Esophagus squamous epithelium (tissue), 5 donors: ENCODE measurements around the gene NIN. TPM values are rescaled to one million over a fixed set of nuclear protein-coding genes. Genes with fewer than 3 reads are reported as not detected.

ENCODE experiments used
- DNase-seq: peaks from one replicate; lab custom pipeline; 2025; lab: John Stamatoyannopoulos, UW
- H3K27ac ChIP-seq, 4 donors: fragments of 200-600 bp; sonication (generic); one replicate each; pipeline ENCODE4 v1.5.1; 2016 to 2019; ENCODE audit warnings: mild to moderate bottlenecking in 1 of 4
- H3K27me3 ChIP-seq, 4 donors: fragments of 200-600 bp; sonication (generic); 1 replicate in 3 of 4; 2 replicates in 1 of 4; pipeline versions ENCODE4 v1.5.1 to v1.6.0; 2017 to 2021; ENCODE audit warnings: antibody characterized with exemption in 1 of 4
- H3K36me3 ChIP-seq, 3 donors: fragments of 200-600 bp; sonication (generic); one replicate each; pipeline ENCODE4 v1.5.1; 2016 to 2019
- H3K4me1 ChIP-seq, 3 donors: fragments of 200-600 bp; sonication (generic); one replicate each; pipeline ENCODE4 v1.5.1; 2017 to 2019
- H3K4me3 ChIP-seq, 4 donors: fragments of 200-600 bp; sonication (generic); 1 replicate in 3 of 4; 2 replicates in 1 of 4; pipeline ENCODE4 v1.5.1; 2016 to 2019; ENCODE audit warnings: mild to moderate bottlenecking in 2 of 4, moderate library complexity in 1 of 4
- H3K9me3 ChIP-seq, 3 donors: fragments of 200-600 bp; sonication (generic); one replicate each; pipeline ENCODE4 v1.5.1; 2016 to 2019
- POLR2A ChIP-seq, 4 donors: fragments of 450-650 bp; IDR thresholded peaks; one replicate each; pipeline ENCODE4 v1.6.1; 2017; ENCODE audit warnings: antibody characterized with exemption in 4 of 4, mild to moderate bottlenecking in 4 of 4, moderate library complexity in 3 of 4
- WGBS, 2 donors: methylation state at CpG; one replicate each; pipeline ENCODE4 v1.1.5; 2018; 5-methylcytosine and 5-hydroxymethylcytosine counted together
- intact Hi-C: fragments of 100-400 bp; cut with DNase I; formaldehyde crosslinking; loops from one replicate; pipeline ENCODE4 v1.15.0; 2022
- total RNA-seq, 4 donors: library from RNA; depleted of rRNA; stranded (reverse); fragments of >200 nt; gene quantifications; one replicate each; pipeline ENCODE4 v1.1.0, GENCODE V29; 2016
- TF ChIP-seq, protein P1 (sequence below), 6 experiments: fragments of 450-650 bp in 4 of 6; fragments of 200-600 bp in 2 of 6; sonication (generic) in 2 of 6; IDR thresholded peaks; one replicate each; pipeline ENCODE4 v1.5.1; 2016 to 2019; ENCODE audit warnings: antibody characterized with exemption in 6 of 6, mild to moderate bottlenecking in 4 of 6, moderate library complexity in 4 of 6
- donor health status: DM: yes; HTN: yes; CAD: no.

The NIN gene
- total RNA-seq, 4 donors from 2014 or later: 12.2 to 36.8 (median 24.5) TPM

DNA sequence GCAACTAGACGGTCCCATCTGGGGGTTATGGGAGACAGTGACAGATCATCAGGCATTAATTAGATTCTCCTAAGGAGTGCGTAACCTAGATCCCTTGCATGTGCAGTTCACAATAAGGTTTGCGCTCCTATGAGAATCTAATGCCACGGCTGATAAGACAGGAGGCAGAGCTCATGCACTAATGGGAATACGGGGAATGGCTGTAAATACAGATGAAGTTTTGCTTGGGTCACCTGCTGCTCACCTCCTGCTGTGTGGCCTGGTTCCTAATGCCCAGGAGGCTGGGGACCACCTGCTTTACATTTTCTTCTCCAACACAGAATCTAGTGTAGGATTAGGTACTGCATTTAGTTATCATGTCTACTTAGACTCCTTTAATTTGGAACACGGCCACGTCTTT lies 113.2 kb downstream of the NIN start:
- Histone ChIP-seq H3K27me3 (no peaks in the 10 kb centered on the region), H3K4me3 (no peak overlapping the region), H3K9me3 (no peaks in the 10 kb centered on the region), H3K27ac (no peak overlapping the region), H3K36me3 (peaks cover 0 to 17% (median 0%) of the 10 kb centered on the region in 3 donors), H3K4me1 (peaks cover 0 to 17% (median 0%) of the 10 kb centered on the region in 3 donors)
- WGBS, 2 donors: 75 to 88% methylated on average over 7 of the region's 7 CpGs
- DNase-seq: no peak
- TF ChIP-seq POLR2A (IDR thresholded peaks at IDR 0.05): no peak
- intact Hi-C loops: no loop called here

DNA sequence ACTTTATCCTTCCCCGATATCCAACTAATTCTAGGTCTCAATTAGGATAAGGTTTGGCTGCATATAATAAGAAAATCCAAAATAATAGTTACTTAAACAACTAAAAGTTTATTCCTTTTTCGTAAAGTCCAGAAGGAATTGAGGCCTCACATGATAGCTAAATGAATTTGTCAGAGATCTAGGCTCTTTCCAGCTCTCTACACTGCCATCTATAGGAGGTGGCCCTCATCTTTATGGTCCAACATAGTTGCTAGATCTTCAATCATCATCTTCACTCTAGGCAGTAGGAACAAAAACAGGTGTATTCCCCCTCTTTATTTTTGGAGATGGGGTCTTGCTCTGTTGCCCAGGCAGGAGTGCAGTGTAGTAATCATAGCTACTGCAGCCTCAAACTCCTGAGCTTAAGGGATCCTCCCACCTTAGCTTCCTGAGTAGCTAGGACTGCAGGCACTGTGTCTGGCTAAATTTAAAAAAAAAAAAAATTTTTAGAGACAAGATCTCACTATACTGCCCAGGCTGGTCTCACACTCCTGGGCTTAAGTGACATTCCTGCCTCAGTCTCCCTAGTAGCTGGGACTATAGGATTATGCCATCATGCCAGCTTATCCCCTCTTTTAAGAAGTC lies 116.4 kb downstream of the NIN start:
- Histone ChIP-seq H3K4me1 (peaks cover 0 to 6% (median 0%) of the 10 kb centered on the region in 3 donors), H3K27ac (no peak overlapping the region), H3K36me3 (no peaks in the 10 kb centered on the region), H3K4me3 (no peak overlapping the region), H3K9me3 (no peaks in the 10 kb centered on the region), H3K27me3 (no peaks in the 10 kb centered on the region)
- WGBS, 2 donors: 64 to 67% methylated on average over 2 of the region's 2 CpGs
- intact Hi-C loops: no loop called here
- TF ChIP-seq, protein P1, sequence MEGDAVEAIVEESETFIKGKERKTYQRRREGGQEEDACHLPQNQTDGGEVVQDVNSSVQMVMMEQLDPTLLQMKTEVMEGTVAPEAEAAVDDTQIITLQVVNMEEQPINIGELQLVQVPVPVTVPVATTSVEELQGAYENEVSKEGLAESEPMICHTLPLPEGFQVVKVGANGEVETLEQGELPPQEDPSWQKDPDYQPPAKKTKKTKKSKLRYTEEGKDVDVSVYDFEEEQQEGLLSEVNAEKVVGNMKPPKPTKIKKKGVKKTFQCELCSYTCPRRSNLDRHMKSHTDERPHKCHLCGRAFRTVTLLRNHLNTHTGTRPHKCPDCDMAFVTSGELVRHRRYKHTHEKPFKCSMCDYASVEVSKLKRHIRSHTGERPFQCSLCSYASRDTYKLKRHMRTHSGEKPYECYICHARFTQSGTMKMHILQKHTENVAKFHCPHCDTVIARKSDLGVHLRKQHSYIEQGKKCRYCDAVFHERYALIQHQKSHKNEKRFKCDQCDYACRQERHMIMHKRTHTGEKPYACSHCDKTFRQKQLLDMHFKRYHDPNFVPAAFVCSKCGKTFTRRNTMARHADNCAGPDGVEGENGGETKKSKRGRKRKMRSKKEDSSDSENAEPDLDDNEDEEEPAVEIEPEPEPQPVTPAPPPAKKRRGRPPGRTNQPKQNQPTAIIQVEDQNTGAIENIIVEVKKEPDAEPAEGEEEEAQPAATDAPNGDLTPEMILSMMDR (IDR thresholded peaks at IDR 0.05): peak in 4 of 6 experiments; percentile 18 to 41 (median 36)
- TF ChIP-seq POLR2A (IDR thresholded peaks at IDR 0.05): no peak
- DNase-seq: no peak

DNA sequence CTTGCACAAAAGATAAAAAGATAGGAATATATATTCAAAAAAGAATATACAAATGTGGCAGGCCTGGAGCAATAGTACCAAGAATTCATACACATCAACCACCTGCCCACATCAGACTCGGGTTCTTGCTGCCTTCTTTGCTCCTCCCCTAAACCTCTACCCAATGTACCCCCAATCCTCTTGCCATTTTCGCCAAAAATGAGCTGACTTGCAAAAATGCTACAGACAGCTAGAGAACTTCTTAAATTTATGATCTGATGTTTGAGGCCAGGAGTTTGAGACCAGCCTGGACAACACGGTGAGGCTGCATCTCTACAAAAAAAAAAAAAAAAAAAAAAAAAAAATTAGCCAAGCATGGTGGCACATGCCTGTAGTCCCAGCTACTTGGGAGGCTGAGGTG lies 119.9 kb downstream of the NIN start:
- TF ChIP-seq POLR2A (IDR thresholded peaks at IDR 0.05): no peak
- TF ChIP-seq, protein P1 (IDR thresholded peaks at IDR 0.05): no peak
- H3K27me3 ChIP-seq: no peaks in the 10 kb centered on the region
- H3K27ac ChIP-seq: no peak overlapping the region
- no peak overlapping the region for H3K4me3 ChIP-seq
- H3K9me3 ChIP-seq: no peaks in the 10 kb centered on the region
- no peak for DNase-seq
- no peaks in the 10 kb centered on the region for H3K4me1 ChIP-seq
- intact Hi-C loops: no loop called here
- WGBS, 2 donors: 81 to 92% methylated on average over 3 of the region's 3 CpGs
- H3K36me3 ChIP-seq: no peaks in the 10 kb centered on the region

DNA sequence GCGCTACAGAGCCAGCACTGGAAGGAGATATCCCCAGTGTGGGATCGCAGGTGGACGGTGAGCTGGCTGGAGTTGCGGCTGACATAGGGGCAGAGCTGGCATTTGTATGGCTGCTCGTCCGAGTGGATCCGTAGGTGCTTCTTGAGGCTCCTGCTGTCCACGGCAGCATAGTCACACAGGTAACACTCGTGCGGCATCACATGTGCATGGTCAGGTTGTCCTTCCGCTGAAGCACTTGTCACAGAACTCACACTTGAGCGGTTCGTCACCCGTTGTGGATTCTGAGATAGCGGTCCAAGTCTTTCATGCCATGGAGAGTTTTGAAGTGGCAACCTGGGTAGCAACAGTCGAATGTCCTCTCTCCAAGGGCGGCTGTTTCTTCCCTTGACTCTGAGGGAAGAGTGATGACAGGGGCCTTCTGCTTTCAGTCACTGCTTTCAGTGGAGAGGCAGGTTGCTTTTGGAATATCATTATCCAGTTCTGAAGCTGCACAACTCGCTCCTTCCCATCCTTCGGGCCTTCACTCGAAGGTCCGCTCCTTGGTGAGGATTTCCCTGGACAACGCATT lies 125.9 kb downstream of the NIN start:
- DNase-seq: no peak
- H3K4me1 ChIP-seq: no peaks in the 10 kb centered on the region
- H3K27ac ChIP-seq: no peak overlapping the region
- 97 to 98% methylated on average over 15 to 16 of the region's 22 CpGs for WGBS, 2 donors
- no peak overlapping the region for H3K4me3 ChIP-seq
- peaks cover 0 to 9% (median 0%) of the 10 kb centered on the region in 4 donors for H3K27me3 ChIP-seq
- H3K36me3 ChIP-seq: no peaks in the 10 kb centered on the region
- intact Hi-C loops: no loop called here
- no peak for TF ChIP-seq POLR2A (IDR thresholded peaks at IDR 0.05)
- TF ChIP-seq, protein P1 (IDR thresholded peaks at IDR 0.05): no peak
- H3K9me3 ChIP-seq: no peaks in the 10 kb centered on the region

DNA sequence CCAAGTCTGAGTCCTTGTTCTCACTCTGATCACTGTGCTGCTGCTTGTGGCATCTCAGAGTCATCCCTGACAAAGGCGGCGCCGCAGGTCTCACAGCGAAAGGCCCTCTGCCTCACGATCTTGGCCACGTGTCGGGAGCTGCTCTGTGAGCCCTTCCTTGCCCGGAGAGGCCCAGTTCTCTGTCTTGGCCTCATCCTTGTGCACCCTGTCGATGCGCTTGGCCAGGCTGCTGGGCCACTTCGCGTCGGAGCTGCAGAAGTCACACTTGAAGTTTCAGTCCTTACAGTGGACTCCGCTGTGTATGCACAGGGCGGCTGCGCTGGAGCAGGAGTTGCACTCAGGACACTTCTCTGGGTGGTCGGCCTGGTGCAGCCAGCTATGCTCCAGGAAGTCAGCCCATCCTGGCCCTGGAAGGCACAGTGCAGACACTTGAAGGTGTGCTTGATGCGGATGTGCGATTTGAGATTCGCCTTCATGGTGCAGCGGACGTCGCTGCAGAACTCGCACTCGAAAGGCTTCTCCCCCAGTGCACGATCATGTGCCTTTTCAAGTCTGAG lies 126.4 kb downstream of the NIN start:
- Histone ChIP-seq H3K9me3 (no peaks in the 10 kb centered on the region), H3K4me3 (no peak overlapping the region), H3K4me1 (no peaks in the 10 kb centered on the region), H3K27me3 (peaks cover 0 to 9% (median 0%) of the 10 kb centered on the region in 4 donors), H3K36me3 (no peaks in the 10 kb centered on the region), H3K27ac (no peak overlapping the region)
- 80% methylated on average over 2 of the region's 26 CpGs; no CpG with 5 or more reads in 1 of the 2 donors for WGBS, 2 donors
- intact Hi-C loops: no loop called here
- no peak for DNase-seq
- no peak for TF ChIP-seq POLR2A (IDR thresholded peaks at IDR 0.05)
- TF ChIP-seq, protein P1 (IDR thresholded peaks at IDR 0.05): no peak
